Activated CD4-positive, alpha-beta T cell treated with anti-CD3 and anti-CD28 coated beads for 36 hours (primary cell): ENCODE measurements around the gene CCDC92. TPM values are rescaled to one million over a fixed set of nuclear protein-coding genes. Genes with fewer than 3 reads are reported as not detected.

Experiments used
- ATAC-seq: fragments of 200-7000 bp; cut with Tn5 transposase; one replicate; pipeline ENCODE4 v1.10.0; 2021; ENCODE audit warnings: mild to moderate bottlenecking, moderate library complexity
- CTCF ChIA-PET: fragments of 350-600 bp; sonication (Branson Sonifier 250); formaldehyde crosslinking; loops from one replicate; lab custom pipeline; 2021; ENCODE audit warnings: antibody characterized with exemption; lab: Charles Lee
- POLR2A ChIA-PET: fragments of 350-600 bp; sonication (Branson Sonifier 250); formaldehyde crosslinking; loops from one replicate; lab custom pipeline; 2021; ENCODE audit warnings: antibody characterized with exemption, inconsistent platforms; lab: Charles Lee
- DNase-seq: peaks from one replicate; pipeline ENCODE4 v3.0.0-alpha.2; 2020
- H3K27ac Mint-ChIP-seq: one replicate; pipeline ENCODE4 v1.8.0; 2021; ENCODE audit warnings: mixed read lengths
- H3K27me3 Mint-ChIP-seq: one replicate; pipeline ENCODE4 v1.8.0; 2021; ENCODE audit warnings: mixed read lengths
- H3K36me3 Mint-ChIP-seq: one replicate; pipeline ENCODE4 v1.8.0; 2021; ENCODE audit warnings: low read depth, mixed read lengths
- H3K4me1 Mint-ChIP-seq: one replicate; pipeline ENCODE4 v1.8.0; 2021; ENCODE audit warnings: mixed read lengths
- H3K4me3 Mint-ChIP-seq: one replicate; pipeline ENCODE4 v1.8.0; 2021; ENCODE audit warnings: mild to moderate bottlenecking, moderate library complexity, mixed read lengths
- H3K9me3 Mint-ChIP-seq: one replicate; pipeline ENCODE4 v1.8.0; 2021; ENCODE audit warnings: low read depth, mixed read lengths
- intact Hi-C, 2 experiments: fragments of 100-400 bp; cut with DNase I in 1 of 2; cut with micrococcal nuclease in 1 of 2; formaldehyde crosslinking; loops; one replicate each; pipeline versions ENCODE4 v1.14.2 to v1.15.1; 2022 to 2024; cut with DNase I, micrococcal nuclease
- total RNA-seq, 2 experiments: library from RNA; stranded (reverse); gene quantifications; one replicate each; pipeline ENCODE4 v1.2.3, GENCODE V29; 2021

CCDC92 gene
- total RNA-seq, 2 experiments from 2014 or later: 8.7 to 11.0 TPM

DNA sequence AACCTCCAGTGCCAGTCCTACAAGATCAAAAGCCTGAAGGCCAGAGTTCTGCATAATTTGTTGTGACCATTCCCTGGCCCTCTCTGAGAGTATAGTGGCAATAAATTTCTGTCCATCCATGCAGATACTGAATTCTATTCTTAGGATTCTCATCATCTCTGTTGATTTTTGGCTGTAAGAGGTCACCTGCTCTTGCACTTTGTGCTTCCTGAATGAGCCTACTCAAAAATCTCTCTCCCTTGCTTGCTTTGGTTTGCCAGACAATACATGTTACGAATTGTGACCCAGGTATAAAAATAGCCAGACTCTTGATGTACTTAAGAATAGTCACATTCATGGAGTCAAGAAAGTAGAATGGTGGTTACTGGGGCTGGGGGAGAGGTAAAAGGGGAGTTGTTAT, 17.1 kb upstream of the CCDC92 start:
- peaks cover 39% of the 10 kb centered on the region for H3K36me3 Mint-ChIP-seq
- no peak overlapping the region for H3K4me3 Mint-ChIP-seq
- no peaks in the 10 kb centered on the region for H3K9me3 Mint-ChIP-seq
- no peak overlapping the region for H3K27ac Mint-ChIP-seq
- DNase-seq: no peak
- intact Hi-C loops: no loop called here
- peaks cover 28% of the 10 kb centered on the region for H3K4me1 Mint-ChIP-seq
- ATAC-seq: no peak
- POLR2A ChIA-PET: no interaction called here
- H3K27me3 Mint-ChIP-seq: no peaks in the 10 kb centered on the region
- CTCF ChIA-PET: interaction anchor here (2.9 kb wide), 1 partner anchor 85 kb away, joined by 9 read pairs; no protein-coding TSS in a partner anchor

DNA sequence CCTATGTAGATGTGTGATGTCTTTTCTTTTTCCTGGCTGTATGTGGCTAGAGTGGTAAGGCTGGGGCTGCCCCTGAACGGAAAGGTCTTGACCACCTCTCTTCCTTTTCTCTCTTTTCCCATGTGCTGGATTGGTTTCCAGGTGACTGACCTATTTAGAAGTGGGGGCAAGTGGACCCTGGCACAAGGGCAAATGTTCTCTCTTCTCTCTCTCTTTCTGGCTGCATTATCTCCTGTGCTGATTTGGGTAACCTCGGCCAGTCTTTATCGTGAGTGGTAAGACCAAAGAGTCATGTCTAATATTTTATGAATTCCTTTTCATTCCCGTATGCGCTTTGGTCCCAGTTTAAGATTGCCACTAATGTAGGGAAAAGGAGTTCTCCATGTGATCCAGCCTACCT, 16.5 kb upstream of the CCDC92 start:
- DNase-seq: no peak
- Mint-ChIP-seq H3K9me3 (no peaks in the 10 kb centered on the region), H3K36me3 (peaks cover 41% of the 10 kb centered on the region), H3K27me3 (no peaks in the 10 kb centered on the region), H3K27ac (no peak overlapping the region), H3K4me1 (peaks cover 29% of the 10 kb centered on the region), H3K4me3 (no peak overlapping the region)
- no peak for ATAC-seq
- CTCF ChIA-PET: interaction anchor here (0.5 kb wide), 1 partner anchor 872 kb away, joined by 3 read pairs; no protein-coding TSS in a partner anchor
- POLR2A ChIA-PET: no interaction called here
- intact Hi-C loops: no loop called here

DNA sequence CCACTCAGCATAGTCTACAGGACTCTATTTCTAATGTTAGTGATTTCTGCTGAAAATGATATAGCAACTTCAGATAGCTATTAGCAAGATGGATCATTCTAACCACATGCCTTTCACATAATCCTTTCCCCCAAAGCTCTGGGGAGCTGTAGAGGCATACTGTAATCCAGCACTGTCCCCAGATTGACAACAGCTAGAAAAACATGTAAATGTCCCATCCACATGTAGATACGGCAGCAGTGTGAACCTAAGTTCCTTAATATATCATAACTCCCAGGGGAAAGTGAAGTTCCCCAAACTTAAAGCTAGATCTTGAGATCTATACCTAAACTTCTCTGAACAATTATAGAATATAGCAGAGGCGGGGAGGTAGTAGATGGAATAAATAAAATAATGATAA, 14.4 kb upstream of the CCDC92 start:
- CTCF ChIA-PET: interaction anchor here (0.6 to 6.6 kb wide), 12 partner anchors 8 to 744 kb away, joined by 3 to 60 read pairs (median 4); no protein-coding TSS in a partner anchor
- DNase-seq: no peak
- no peak overlapping the region for H3K27ac Mint-ChIP-seq
- peaks cover 29% of the 10 kb centered on the region for H3K4me1 Mint-ChIP-seq
- H3K36me3 Mint-ChIP-seq: peaks cover 30% of the 10 kb centered on the region
- no peak for ATAC-seq
- no peaks in the 10 kb centered on the region for H3K27me3 Mint-ChIP-seq
- POLR2A ChIA-PET: no interaction called here
- no peaks in the 10 kb centered on the region for H3K9me3 Mint-ChIP-seq
- no peak overlapping the region for H3K4me3 Mint-ChIP-seq
- intact Hi-C loops: no loop called here

DNA sequence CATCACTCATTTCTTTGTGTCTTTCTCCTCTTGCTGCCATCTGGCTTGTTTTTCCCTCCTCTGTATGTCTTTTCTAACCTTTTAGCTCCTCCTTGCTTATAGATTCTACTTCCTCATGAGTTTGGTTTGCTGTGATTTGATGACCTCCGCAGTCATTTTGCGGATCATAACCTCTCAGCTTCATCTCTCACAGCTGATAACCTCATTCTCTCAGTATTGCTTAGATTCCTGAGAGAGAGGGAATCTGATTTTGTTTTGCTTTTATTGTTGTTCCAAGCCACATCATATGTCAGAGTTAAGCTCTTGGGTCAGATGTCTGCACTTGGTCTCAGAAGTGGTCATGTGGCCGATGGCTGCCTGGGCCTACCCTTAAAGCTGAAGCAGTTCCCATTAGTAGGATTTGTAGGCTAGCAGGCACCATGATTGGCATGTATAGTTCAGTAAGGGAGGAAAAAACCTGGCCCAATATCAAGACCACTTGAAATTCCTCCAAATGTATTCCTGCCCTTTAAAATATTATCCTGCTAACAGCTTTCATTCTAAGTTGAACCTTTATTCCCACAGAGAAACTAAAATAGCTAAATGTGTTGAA, 13.8 kb upstream of the CCDC92 start:
- no peak overlapping the region for H3K4me3 Mint-ChIP-seq
- peaks cover 26% of the 10 kb centered on the region for H3K4me1 Mint-ChIP-seq
- ATAC-seq (no peak), DNase-seq (no peak)
- H3K27ac Mint-ChIP-seq: no peak overlapping the region
- no peaks in the 10 kb centered on the region for H3K9me3 Mint-ChIP-seq
- H3K36me3 Mint-ChIP-seq: peaks cover 27% of the 10 kb centered on the region
- intact Hi-C loops: no loop called here
- POLR2A ChIA-PET: interaction anchor here (0.6 kb wide), 1 partner anchor 693 kb away, joined by 3 read pairs; no protein-coding TSS in a partner anchor
- CTCF ChIA-PET: interaction anchor here (0.6 to 6.6 kb wide), 10 partner anchors 8 to 285 kb away, joined by 3 to 60 read pairs (median 4); no protein-coding TSS in a partner anchor
- no peaks in the 10 kb centered on the region for H3K27me3 Mint-ChIP-seq

- Mint-ChIP-seq H3K36me3 (peaks cover 23% of the 10 kb centered on the region), H3K27me3 (no peaks in the 10 kb centered on the region), H3K4me3 (no peak overlapping the region), H3K4me1 (peaks cover 19% of the 10 kb centered on the region), H3K27ac (no peak overlapping the region), H3K9me3 (no peaks in the 10 kb centered on the region)
- intact Hi-C loops: loop anchor here (1.0 kb wide), 2 partner anchors 80 to 184 kb away; no protein-coding TSS in a partner anchor
- no peak for DNase-seq
- POLR2A ChIA-PET: interaction anchor here (0.6 kb wide), 1 partner anchor 13 kb away, joined by 3 read pairs; no protein-coding TSS in a partner anchor
- no peak for ATAC-seq
- CTCF ChIA-PET: interaction anchor here (0.7 to 6.6 kb wide), 8 partner anchors 9 to 94 kb away, joined by 3 to 60 read pairs (median 4); no protein-coding TSS in a partner anchor
Observed at GRCh38 chr12:123984903-123985302, 12.3 kb upstream of the CCDC92 start.

- Mint-ChIP-seq H3K4me3 (no peak overlapping the region), H3K27me3 (no peaks in the 10 kb centered on the region), H3K4me1 (peaks cover 18% of the 10 kb centered on the region), H3K9me3 (no peaks in the 10 kb centered on the region), H3K36me3 (peaks cover 15% of the 10 kb centered on the region), H3K27ac (no peak overlapping the region)
- DNase-seq: peak; percentile 65
- POLR2A ChIA-PET: interaction anchor here (0.6 kb wide), 1 partner anchor 12 kb away, joined by 3 read pairs; no protein-coding TSS in a partner anchor
- intact Hi-C loops: loop anchor here (1.0 kb wide), 2 partner anchors 79 to 183 kb away; no protein-coding TSS in a partner anchor
- CTCF ChIA-PET: interaction anchor here (0.6 to 6.6 kb wide), 15 partner anchors 8 to 180 kb away, joined by 3 to 60 read pairs (median 4); no protein-coding TSS in a partner anchor
- peak; percentile 90 for ATAC-seq
Observed at GRCh38 chr12:123983822-123984485, 11.3 kb upstream of the CCDC92 start.

DNA sequence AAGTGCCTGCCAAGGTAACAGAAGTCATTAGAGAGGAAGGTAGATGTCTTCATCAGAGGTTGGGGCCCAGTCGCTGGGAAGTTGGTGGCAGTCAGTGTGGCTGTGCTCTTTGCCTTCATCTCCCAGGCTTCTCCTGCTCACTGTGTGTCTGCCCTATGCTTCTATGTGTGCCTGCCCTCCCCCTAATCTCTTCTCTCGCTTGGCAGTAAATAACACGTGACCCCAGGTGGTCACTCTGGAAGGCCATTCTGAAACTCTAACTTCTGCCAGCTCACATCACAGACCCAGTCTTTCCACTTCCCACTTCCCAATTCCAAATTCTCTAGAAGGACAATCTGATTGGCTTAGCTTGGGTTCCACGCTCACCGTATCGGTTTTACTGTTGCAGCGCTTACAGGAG, 9.6 kb upstream of the CCDC92 start:
- intact Hi-C loops: no loop called here

DNA sequence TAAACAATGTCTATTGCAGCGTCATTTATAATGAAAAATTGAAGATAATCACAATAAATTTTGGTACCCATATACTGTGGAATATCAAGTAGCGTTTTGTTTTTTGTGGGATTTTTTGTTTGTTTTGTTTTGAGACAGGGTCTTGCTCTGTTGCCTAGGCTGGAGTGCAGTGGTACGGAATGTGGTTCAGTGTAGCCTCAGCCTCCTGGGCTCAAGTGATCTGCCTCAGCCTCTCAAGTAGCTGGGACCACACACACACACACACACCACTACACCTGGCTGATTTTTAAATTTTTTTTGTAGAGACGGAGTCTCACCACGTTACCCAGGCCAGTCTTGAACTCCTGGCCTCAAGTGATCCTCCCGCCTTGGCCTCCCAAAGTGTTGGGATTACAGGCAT, 6.9 kb upstream of the CCDC92 start:
- no peak for ATAC-seq
- Mint-ChIP-seq H3K4me1 (peaks cover 24% of the 10 kb centered on the region), H3K27ac (no peak overlapping the region), H3K36me3 (peaks cover 11% of the 10 kb centered on the region), H3K27me3 (no peaks in the 10 kb centered on the region), H3K9me3 (no peaks in the 10 kb centered on the region), H3K4me3 (no peak overlapping the region)
- ChIA-PET CTCF (interaction anchor here (0.6 kb wide), 1 partner anchor 91 kb away, joined by 3 read pairs; no protein-coding TSS in a partner anchor), POLR2A (no interaction called here)
- intact Hi-C loops: no loop called here
- no peak for DNase-seq

More for the DNA sequence above, 9.6 kb upstream of the CCDC92 start:
- Mint-ChIP-seq H3K9me3 (no peaks in the 10 kb centered on the region), H3K27ac (no peak overlapping the region), H3K4me1 (peaks cover 18% of the 10 kb centered on the region), H3K4me3 (no peak overlapping the region), H3K27me3 (no peaks in the 10 kb centered on the region), H3K36me3 (peaks cover 5% of the 10 kb centered on the region)
- DNase-seq (no peak), ATAC-seq (no peak)
- ChIA-PET CTCF (interaction anchor here (1.0 to 6.6 kb wide), 3 partner anchors 24 to 78 kb away, joined by 3 to 60 read pairs (median 3); no protein-coding TSS in a partner anchor), POLR2A (no interaction called here)

GRCh38 chr12:123976227-123976826, 3.7 kb upstream of the CCDC92 start:
- intact Hi-C loops: no loop called here
- no peaks in the 10 kb centered on the region for H3K9me3 Mint-ChIP-seq
- DNase-seq: no peak
- ChIA-PET CTCF (interaction anchor here (0.7 to 1.4 kb wide), 3 partner anchors 9 to 163 kb away, joined by 3 to 5 read pairs (median 4); no protein-coding TSS in a partner anchor), POLR2A (interaction anchor here (0.6 to 0.7 kb wide), 2 partner anchors 67 to 120 kb away, joined by 3 read pairs; no protein-coding TSS in a partner anchor)
- peaks cover 26% of the 10 kb centered on the region for H3K4me1 Mint-ChIP-seq
- no peak for ATAC-seq
- no peaks in the 10 kb centered on the region for H3K27me3 Mint-ChIP-seq
- peaks cover 11% of the 10 kb centered on the region for H3K36me3 Mint-ChIP-seq
- no peak overlapping the region for H3K4me3 Mint-ChIP-seq
- H3K27ac Mint-ChIP-seq: no peak overlapping the region

GRCh38 chr12:123973552-123974341, 1.1 kb upstream of the CCDC92 start:
- Mint-ChIP-seq H3K9me3 (no peaks in the 10 kb centered on the region), H3K27ac (peak overlapping the region; percentile 66), H3K27me3 (no peaks in the 10 kb centered on the region), H3K4me1 (peaks cover 42% of the 10 kb centered on the region), H3K4me3 (peak overlapping the region; percentile 86), H3K36me3 (peaks cover 11% of the 10 kb centered on the region)
- ATAC-seq (no peak), DNase-seq (peak; percentile 48)
- intact Hi-C loops: loop anchor here (1.0 to 5.0 kb wide), 9 partner anchors 36 to 943 kb away; partner anchors contain the start of genes EIF2B1 (in 1 of the 2), GTF2H3 (in 1 of the 2), MPHOSPH9 (in 1 of the 2) and MTRFR (in 1 of the 2)
- ChIA-PET CTCF (interaction anchor here (0.8 to 1.4 kb wide), 2 partner anchors 10 to 134 kb away, joined by 3 read pairs; no protein-coding TSS in a partner anchor), POLR2A (no interaction called here)
